ENCODE results near the gene AATK. TPM values are rescaled to one million over a fixed set of nuclear protein-coding genes. Genes with fewer than 3 reads are reported as not detected.
"Not testable (repeated sequence)": the region's sequence is repeated elsewhere in the genome, so short reads cannot be mapped to it uniquely, and the experiment has no call there.

Gene AATK
- total and polyA plus RNA-seq, 2 donors (not counting 3 experiments of a cell fraction or from before 2014, with no cell fraction given) = 0.69 to 1.00 TPM

DNA sequence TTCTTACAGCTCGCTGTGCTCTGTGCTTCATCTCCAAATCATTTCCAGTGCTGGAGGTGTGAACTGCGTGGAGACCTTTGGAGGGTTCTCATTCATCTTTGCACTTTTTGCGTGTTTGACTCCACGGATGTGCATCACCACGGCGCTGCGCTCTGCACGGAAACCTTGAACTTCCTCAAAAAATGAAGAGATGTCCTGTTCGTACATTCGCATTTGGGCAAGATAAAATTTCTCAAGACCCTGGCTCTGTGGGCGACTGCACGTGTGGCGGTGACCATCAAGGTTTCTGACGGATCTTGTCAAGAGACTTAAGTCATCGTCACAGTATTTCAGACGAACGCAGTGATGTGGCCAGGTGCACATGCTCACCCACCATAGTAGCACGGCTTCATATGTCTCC is 11.1 kb downstream of the AATK start:
- Histone ChIP-seq H4K20me1 (replicated peaks; ENCODE audit: control insufficient read depth, extremely low read depth, insufficient read depth, low read length) (no peaks in the 10 kb centered on the region), H3K4me3 (replicated peaks in 1 of 3; ENCODE audit: insufficient read depth in 1 of 3, low read depth in 1 of 3, low read length in 3 of 3) (no peak overlapping the region), H3K79me2 (ENCODE audit: control insufficient read depth, insufficient read depth, low read length) (no peaks in the 10 kb centered on the region), H3K36me3 (ENCODE audit: control insufficient read depth in 2 of 2, extremely low read depth in 1 of 2, insufficient read depth in 2 of 2, low read length in 2 of 2) (no peaks in the 10 kb centered on the region), H2AFZ (ENCODE audit: low read depth, low read length) (no peak overlapping the region), H3K9ac (replicated peaks; ENCODE audit: extremely low read depth, insufficient read depth, low read length) (no peak overlapping the region), H3K9me1 (replicated peaks; ENCODE audit: control insufficient read depth, extremely low read depth, insufficient read depth, low read length) (no peaks in the 10 kb centered on the region), H3K9me3 (replicated peaks; ENCODE audit: control insufficient read depth, insufficient read depth, low read length) (no peaks in the 10 kb centered on the region), H3K4me1 (ENCODE audit: control insufficient read depth, extremely low read depth, insufficient read depth, low read length) (peaks cover 7% of the 10 kb centered on the region), H3K27me3 (ENCODE audit: control insufficient read depth in 2 of 2, insufficient read depth in 2 of 2, low read length in 2 of 2) (peaks cover 0 to 2% of the 10 kb centered on the region in 2 experiments), H3K4me2 (ENCODE audit: insufficient read depth, low read length) (no peak overlapping the region), H3K27ac (ENCODE audit: insufficient read depth, low read depth, low read length) (no peak overlapping the region)
- TF ChIP-seq MYC (IDR thresholded peaks at IDR 0.05; ENCODE audit: low read depth, low read length) (no peak), FOS (IDR thresholded peaks at IDR 0.05; ENCODE audit: borderline replicate concordance, insufficient read depth, low read length) (no peak), POLR2AphosphoS5 (IDR thresholded peaks at IDR 0.05; ENCODE audit: insufficient read depth, low read depth, low read length) (no peak), JUN (IDR thresholded peaks at IDR 0.05; ENCODE audit: borderline replicate concordance, insufficient read depth, insufficient read length, low read depth) (no peak), EZH2 (IDR thresholded peaks at IDR 0.05; ENCODE audit: borderline replicate concordance, low read depth, low read length, severe bottlenecking) (no peak), GATA2 (IDR thresholded peaks at IDR 0.05; ENCODE audit: insufficient read depth, insufficient read length, low read depth, low read length) (no peak), POLR2A (IDR thresholded peaks at IDR 0.05; ENCODE audit: low read depth, low read length) (no peak)
- TF ChIP-seq, protein P1, sequence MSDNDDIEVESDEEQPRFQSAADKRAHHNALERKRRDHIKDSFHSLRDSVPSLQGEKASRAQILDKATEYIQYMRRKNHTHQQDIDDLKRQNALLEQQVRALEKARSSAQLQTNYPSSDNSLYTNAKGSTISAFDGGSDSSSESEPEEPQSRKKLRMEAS (IDR thresholded peaks at IDR 0.05; ENCODE audit: insufficient read depth, insufficient read length) = no peak
- TF ChIP-seq, protein P2, sequence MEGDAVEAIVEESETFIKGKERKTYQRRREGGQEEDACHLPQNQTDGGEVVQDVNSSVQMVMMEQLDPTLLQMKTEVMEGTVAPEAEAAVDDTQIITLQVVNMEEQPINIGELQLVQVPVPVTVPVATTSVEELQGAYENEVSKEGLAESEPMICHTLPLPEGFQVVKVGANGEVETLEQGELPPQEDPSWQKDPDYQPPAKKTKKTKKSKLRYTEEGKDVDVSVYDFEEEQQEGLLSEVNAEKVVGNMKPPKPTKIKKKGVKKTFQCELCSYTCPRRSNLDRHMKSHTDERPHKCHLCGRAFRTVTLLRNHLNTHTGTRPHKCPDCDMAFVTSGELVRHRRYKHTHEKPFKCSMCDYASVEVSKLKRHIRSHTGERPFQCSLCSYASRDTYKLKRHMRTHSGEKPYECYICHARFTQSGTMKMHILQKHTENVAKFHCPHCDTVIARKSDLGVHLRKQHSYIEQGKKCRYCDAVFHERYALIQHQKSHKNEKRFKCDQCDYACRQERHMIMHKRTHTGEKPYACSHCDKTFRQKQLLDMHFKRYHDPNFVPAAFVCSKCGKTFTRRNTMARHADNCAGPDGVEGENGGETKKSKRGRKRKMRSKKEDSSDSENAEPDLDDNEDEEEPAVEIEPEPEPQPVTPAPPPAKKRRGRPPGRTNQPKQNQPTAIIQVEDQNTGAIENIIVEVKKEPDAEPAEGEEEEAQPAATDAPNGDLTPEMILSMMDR (IDR thresholded peaks at IDR 0.05; ENCODE audit: extremely low read depth in 1 of 2, insufficient read depth in 1 of 2, low read depth in 1 of 2, low read length in 2 of 2) = no peak
- ChIA-PET POLR2A (no interaction called here), CTCF (interaction anchor here (1.2 to 1.9 kb wide), 2 partner anchors 12 to 43 kb away, joined by 3 to 7 read pairs; no protein-coding TSS in a partner anchor)
- no TSS peak for BruUV-seq (replicated peaks)
- DNase-seq (ENCODE audit: low read depth, low spot score) = no peak
- intact Hi-C loops (cut with micrococcal nuclease) = no loop called here
- dilution Hi-C loops (cut with MboI; ENCODE audit: extremely low pct_ligation_motif_present, low sequenced_read_pairs) = no loop called here
- no peak for FAIRE-seq

DNA sequence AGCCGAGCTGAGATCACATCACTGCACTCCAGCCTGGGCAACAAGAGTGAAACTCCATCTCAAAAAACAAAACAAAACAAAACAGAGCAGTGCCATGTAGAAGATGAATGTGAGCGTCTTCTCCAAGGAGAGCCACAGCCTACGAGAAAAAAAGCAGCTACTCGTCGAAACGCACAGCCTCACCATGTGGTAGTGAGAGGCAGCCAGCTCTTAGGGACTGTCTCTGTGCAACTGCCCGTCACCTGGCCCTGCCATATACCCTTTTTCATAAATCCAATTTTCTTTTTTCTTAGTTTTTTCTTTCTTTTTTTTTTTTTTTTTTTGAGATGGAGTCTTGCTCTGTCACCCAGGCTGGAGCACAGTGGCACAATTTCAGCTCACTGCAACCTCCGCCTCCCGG is 12.0 kb downstream of the AATK start:
- H3K79me2 ChIP-seq (ENCODE audit: control insufficient read depth, insufficient read depth, low read length); dilution Hi-C loops (cut with MboI; ENCODE audit: extremely low pct_ligation_motif_present, low sequenced_read_pairs); H3K36me3 ChIP-seq (ENCODE audit: control insufficient read depth in 2 of 2, extremely low read depth in 1 of 2, insufficient read depth in 2 of 2, low read length in 2 of 2); H4K20me1 ChIP-seq (replicated peaks; ENCODE audit: control insufficient read depth, extremely low read depth, insufficient read depth, low read length); H3K9ac ChIP-seq (replicated peaks; ENCODE audit: extremely low read depth, insufficient read depth, low read length); H3K4me3 ChIP-seq (replicated peaks in 1 of 3; ENCODE audit: insufficient read depth in 1 of 3, low read depth in 1 of 3, low read length in 3 of 3); H3K27me3 ChIP-seq (ENCODE audit: control insufficient read depth in 2 of 2, insufficient read depth in 2 of 2, low read length in 2 of 2); FAIRE-seq; H3K4me1 ChIP-seq (ENCODE audit: control insufficient read depth, extremely low read depth, insufficient read depth, low read length); H3K9me3 ChIP-seq (replicated peaks; ENCODE audit: control insufficient read depth, insufficient read depth, low read length); BruUV-seq (replicated peaks); intact Hi-C loops (cut with micrococcal nuclease); H3K9me1 ChIP-seq (replicated peaks; ENCODE audit: control insufficient read depth, extremely low read depth, insufficient read depth, low read length); POLR2A ChIA-PET; DNase-seq (ENCODE audit: low read depth, low spot score); H3K27ac ChIP-seq (ENCODE audit: insufficient read depth, low read depth, low read length); H3K4me2 ChIP-seq (ENCODE audit: insufficient read depth, low read length); H2AFZ ChIP-seq (ENCODE audit: low read depth, low read length): not testable (repeated sequence)
- CTCF ChIA-PET = interaction anchor here (1.2 to 2.1 kb wide), 3 partner anchors 9 to 44 kb away, joined by 3 to 7 read pairs (median 5); no protein-coding TSS in a partner anchor

Measured in endothelial cell of umbilical vein (primary cell).